Measurements from ENCODE around the gene AKAP6. TPM values are rescaled to one million over a fixed set of nuclear protein-coding genes. Genes with fewer than 3 reads are reported as not detected.

AKAP6 gene
- total and polyA plus RNA-seq, 2 experiments from 2014 or later = 0.38 to 0.42 TPM

DNA sequence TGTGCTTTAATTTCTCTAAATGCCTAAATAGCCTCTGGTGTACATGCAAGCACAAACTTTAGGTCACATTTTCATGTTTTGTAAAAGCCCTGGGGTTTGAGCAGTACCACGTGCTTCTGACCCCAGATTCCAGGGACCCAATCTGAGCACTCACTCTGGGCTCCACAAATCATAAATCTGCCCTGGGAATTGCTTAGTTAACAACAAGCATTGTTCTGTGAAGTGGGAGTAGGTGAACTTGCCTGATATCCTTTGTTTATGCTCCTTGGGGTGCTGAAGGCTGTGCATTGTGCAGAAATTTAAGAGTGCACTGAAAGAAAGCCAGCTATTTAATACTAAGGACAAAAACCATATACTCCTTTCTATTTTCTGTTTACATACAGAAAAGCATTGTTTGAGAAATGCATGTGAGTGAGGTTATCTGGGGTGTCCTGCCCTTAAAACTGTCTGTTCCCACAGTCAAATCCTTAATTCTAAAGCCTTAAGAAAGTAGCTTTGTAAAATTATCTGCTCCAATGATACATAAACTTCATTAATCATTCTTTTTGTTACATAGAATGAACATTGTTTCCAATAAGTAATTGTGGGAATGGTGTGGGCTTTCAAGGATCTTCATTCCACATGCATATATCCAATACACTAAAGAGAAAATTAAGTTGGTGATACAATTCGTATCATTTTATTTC is 351.0 kb downstream of the AKAP6 start (continued):
- TF ChIP-seq, protein P1, sequence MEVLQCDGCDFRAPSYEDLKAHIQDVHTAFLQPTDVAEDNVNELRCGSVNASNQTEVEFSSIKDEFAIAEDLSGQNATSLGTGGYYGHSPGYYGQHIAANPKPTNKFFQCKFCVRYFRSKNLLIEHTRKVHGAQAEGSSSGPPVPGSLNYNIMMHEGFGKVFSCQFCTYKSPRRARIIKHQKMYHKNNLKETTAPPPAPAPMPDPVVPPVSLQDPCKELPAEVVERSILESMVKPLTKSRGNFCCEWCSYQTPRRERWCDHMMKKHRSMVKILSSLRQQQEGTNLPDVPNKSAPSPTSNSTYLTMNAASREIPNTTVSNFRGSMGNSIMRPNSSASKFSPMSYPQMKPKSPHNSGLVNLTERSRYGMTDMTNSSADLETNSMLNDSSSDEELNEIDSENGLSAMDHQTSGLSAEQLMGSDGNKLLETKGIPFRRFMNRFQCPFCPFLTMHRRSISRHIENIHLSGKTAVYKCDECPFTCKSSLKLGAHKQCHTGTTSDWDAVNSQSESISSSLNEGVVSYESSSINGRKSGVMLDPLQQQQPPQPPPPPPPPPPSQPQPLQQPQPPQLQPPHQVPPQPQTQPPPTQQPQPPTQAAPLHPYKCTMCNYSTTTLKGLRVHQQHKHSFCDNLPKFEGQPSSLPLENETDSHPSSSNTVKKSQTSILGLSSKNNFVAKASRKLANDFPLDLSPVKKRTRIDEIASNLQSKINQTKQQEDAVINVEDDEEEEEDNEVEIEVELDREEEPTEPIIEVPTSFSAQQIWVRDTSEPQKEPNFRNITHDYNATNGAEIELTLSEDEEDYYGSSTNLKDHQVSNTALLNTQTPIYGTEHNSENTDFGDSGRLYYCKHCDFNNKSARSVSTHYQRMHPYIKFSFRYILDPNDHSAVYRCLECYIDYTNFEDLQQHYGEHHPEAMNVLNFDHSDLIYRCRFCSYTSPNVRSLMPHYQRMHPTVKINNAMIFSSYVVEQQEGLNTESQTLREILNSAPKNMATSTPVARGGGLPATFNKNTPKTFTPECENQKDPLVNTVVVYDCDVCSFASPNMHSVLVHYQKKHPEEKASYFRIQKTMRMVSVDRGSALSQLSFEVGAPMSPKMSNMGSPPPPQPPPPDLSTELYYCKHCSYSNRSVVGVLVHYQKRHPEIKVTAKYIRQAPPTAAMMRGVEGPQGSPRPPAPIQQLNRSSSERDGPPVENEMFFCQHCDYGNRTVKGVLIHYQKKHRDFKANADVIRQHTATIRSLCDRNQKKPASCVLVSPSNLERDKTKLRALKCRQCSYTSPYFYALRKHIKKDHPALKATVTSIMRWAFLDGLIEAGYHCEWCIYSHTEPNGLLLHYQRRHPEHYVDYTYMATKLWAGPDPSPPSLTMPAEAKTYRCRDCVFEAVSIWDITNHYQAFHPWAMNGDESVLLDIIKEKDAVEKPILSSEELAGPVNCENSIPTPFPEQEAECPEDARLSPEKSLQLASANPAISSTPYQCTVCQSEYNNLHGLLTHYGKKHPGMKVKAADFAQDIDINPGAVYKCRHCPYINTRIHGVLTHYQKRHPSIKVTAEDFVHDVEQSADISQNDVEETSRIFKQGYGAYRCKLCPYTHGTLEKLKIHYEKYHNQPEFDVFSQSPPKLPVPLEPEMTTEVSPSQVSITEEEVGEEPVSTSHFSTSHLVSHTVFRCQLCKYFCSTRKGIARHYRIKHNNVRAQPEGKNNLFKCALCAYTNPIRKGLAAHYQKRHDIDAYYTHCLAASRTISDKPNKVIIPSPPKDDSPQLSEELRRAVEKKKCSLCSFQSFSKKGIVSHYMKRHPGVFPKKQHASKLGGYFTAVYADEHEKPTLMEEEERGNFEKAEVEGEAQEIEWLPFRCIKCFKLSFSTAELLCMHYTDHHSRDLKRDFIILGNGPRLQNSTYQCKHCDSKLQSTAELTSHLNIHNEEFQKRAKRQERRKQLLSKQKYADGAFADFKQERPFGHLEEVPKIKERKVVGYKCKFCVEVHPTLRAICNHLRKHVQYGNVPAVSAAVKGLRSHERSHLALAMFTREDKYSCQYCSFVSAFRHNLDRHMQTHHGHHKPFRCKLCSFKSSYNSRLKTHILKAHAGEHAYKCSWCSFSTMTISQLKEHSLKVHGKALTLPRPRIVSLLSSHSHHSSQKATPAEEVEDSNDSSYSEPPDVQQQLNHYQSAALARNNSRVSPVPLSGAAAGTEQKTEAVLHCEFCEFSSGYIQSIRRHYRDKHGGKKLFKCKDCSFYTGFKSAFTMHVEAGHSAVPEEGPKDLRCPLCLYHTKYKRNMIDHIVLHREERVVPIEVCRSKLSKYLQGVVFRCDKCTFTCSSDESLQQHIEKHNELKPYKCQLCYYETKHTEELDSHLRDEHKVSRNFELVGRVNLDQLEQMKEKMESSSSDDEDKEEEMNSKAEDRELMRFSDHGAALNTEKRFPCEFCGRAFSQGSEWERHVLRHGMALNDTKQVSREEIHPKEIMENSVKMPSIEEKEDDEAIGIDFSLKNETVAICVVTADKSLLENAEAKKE (CRISPR knock-in tag; IDR thresholded peaks at IDR 0.05) = no peak
- no peak for TF ChIP-seq POLR2AphosphoS5 (IDR thresholded peaks at IDR 0.05; ENCODE audit: low read depth)

DNA sequence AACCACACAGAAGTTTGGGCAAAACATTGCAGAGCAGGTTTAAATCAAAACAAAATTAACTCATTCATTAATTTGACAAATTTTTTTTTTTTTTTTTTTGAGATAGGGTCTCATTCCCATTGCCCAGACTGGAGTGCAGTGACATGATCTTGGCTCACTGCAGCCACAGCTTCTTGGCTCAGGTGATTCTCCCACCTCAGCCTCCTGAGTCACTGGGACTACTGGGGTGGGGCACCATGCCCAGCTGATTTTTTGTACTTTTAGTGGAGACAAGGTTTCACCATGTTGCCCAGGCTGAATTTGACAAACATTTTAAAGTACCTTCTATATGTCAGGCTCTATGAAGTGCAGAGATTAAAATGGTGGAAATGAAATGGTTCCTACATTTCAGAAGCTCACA is 352.5 kb downstream of the AKAP6 start:
- Mint-ChIP-seq H3K27ac (no peak overlapping the region), H3K36me3 (ENCODE audit: low read depth) (no peaks in the 10 kb centered on the region)
- no peaks in the 10 kb centered on the region for H3K27me3 ChIP-seq (ENCODE audit: insufficient read depth)

More for the DNA sequence above, 352.5 kb downstream of the AKAP6 start:
- DNase-seq (ENCODE audit: low spot score) (no peak), ATAC-seq (no peak)
- Histone ChIP-seq H3K79me2 (replicated peaks; ENCODE audit: insufficient read depth) (no peaks in the 10 kb centered on the region), H3K4me2 (no peak overlapping the region), H3K36me3 (ENCODE audit: insufficient read depth) (no peaks in the 10 kb centered on the region), H3K4me1 (ENCODE audit: insufficient read depth) (no peaks in the 10 kb centered on the region), H3F3A (replicated peaks; ENCODE audit: low read depth) (no peaks in the 10 kb centered on the region), H3K4me3 (no peak overlapping the region), H3K27ac (ENCODE audit: low read depth) (no peak overlapping the region), H4K20me1 (replicated peaks; ENCODE audit: insufficient read depth) (no peaks in the 10 kb centered on the region), H2AFZ (no peak overlapping the region), H3K9me2 (ENCODE audit: insufficient read depth) (no peaks in the 10 kb centered on the region)
- H3K4me3 Mint-ChIP-seq = no peak overlapping the region
- no peak for TF ChIP-seq CREB1 (CRISPR knock-in tag; IDR thresholded peaks at IDR 0.05; ENCODE audit: low read depth)
- TF ChIP-seq, protein P2, sequence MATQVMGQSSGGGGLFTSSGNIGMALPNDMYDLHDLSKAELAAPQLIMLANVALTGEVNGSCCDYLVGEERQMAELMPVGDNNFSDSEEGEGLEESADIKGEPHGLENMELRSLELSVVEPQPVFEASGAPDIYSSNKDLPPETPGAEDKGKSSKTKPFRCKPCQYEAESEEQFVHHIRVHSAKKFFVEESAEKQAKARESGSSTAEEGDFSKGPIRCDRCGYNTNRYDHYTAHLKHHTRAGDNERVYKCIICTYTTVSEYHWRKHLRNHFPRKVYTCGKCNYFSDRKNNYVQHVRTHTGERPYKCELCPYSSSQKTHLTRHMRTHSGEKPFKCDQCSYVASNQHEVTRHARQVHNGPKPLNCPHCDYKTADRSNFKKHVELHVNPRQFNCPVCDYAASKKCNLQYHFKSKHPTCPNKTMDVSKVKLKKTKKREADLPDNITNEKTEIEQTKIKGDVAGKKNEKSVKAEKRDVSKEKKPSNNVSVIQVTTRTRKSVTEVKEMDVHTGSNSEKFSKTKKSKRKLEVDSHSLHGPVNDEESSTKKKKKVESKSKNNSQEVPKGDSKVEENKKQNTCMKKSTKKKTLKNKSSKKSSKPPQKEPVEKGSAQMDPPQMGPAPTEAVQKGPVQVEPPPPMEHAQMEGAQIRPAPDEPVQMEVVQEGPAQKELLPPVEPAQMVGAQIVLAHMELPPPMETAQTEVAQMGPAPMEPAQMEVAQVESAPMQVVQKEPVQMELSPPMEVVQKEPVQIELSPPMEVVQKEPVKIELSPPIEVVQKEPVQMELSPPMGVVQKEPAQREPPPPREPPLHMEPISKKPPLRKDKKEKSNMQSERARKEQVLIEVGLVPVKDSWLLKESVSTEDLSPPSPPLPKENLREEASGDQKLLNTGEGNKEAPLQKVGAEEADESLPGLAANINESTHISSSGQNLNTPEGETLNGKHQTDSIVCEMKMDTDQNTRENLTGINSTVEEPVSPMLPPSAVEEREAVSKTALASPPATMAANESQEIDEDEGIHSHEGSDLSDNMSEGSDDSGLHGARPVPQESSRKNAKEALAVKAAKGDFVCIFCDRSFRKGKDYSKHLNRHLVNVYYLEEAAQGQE (IDR thresholded peaks at IDR 0.05; ENCODE audit: unreplicated experiment) = no peak
- TF ChIP-seq ZNF331 (CRISPR knock-in tag; IDR thresholded peaks at IDR 0.05; ENCODE audit: low read depth) = no peak
- no peak for TF ChIP-seq EZH2 (IDR thresholded peaks at IDR 0.05; ENCODE audit: low read depth, unreplicated experiment)
- no peaks in the 10 kb centered on the region for H3K27me3 Mint-ChIP-seq (ENCODE audit: insufficient read depth, low read depth, poor library complexity)
- no peaks in the 10 kb centered on the region for H3K9me3 Mint-ChIP-seq
- H3K4me1 Mint-ChIP-seq = peaks cover 2% of the 10 kb centered on the region; the same call in 2 of the 3 replicates

All from GM23338 (cell line).